WTC11 (cell line): ENCODE measurements around the gene NFS1. TPM values are rescaled to one million over a fixed set of nuclear protein-coding genes. Genes with fewer than 3 reads are reported as not detected.

Experiments
- ATAC-seq: fragments of 200-7000 bp; cut with Tn5 transposase; 2 replicates; pipeline ENCODE4 v1.10.0; 2021; ENCODE audit warnings: mild to moderate bottlenecking, moderate library complexity
- CTCF ChIA-PET: fragments of 300-600 bp; sonication (Branson Sonifier 250); formaldehyde crosslinking; loops from one replicate; lab custom pipeline; 2021; ENCODE audit warnings: antibody characterized with exemption; lab: Charles Lee
- POLR2A ChIA-PET: fragments of 350-600 bp; sonication (Branson Sonifier 250); formaldehyde crosslinking; loops from one replicate; lab custom pipeline; 2021; ENCODE audit warnings: antibody characterized with exemption; lab: Charles Lee
- DNase-seq: peaks from one replicate; pipeline ENCODE4 v3.0.0; 2021; ENCODE audit warnings: low spot score
- H3K27ac Mint-ChIP-seq: 2 replicates; pipeline ENCODE4 v1.8.0; 2021; ENCODE audit warnings: mixed read lengths
- H3K27me3 Mint-ChIP-seq: 2 replicates; pipeline ENCODE4 v1.8.0; 2021; ENCODE audit warnings: low read depth, mild to moderate bottlenecking, moderate library complexity, mixed read lengths
- H3K36me3 Mint-ChIP-seq: 2 replicates; pipeline ENCODE4 v1.8.0; 2021; ENCODE audit warnings: mixed read lengths
- H3K4me1 Mint-ChIP-seq: 2 replicates; pipeline ENCODE4 v1.8.0; 2022; ENCODE audit warnings: mixed read lengths
- H3K4me3 Mint-ChIP-seq: 2 replicates; pipeline ENCODE4 v1.8.0; 2021; ENCODE audit warnings: mild to moderate bottlenecking, moderate library complexity, mixed read lengths
- H3K9me3 Mint-ChIP-seq: 2 replicates; pipeline ENCODE4 v1.8.0; 2021; ENCODE audit warnings: mixed read lengths
- CBFB ChIP-seq: sonication (generic); formaldehyde crosslinking; IDR thresholded peaks from 2 replicates; pipeline ENCODE4 v1.8.1; 2022; ENCODE audit warnings: mild to moderate bottlenecking, low read depth, missing genetic modification reagents
- EMX1 ChIP-seq: fragments of 250-450 bp; sonication (Bioruptor Pico); IDR thresholded peaks from 2 replicates; pipeline ENCODE4 v1.8.0; 2021; ENCODE audit warnings: mild to moderate bottlenecking
- GABPB1 ChIP-seq: sonication (generic); formaldehyde crosslinking; IDR thresholded peaks from 2 replicates; pipeline ENCODE4 v1.8.1; 2023; ENCODE audit warnings: mild to moderate bottlenecking, missing genetic modification reagents
- NFATC4 ChIP-seq: fragments of 250-450 bp; sonication (Bioruptor Pico); IDR thresholded peaks from 2 replicates; pipeline ENCODE4 v1.9.0; 2021; ENCODE audit warnings: mild to moderate bottlenecking
- NR2C2 ChIP-seq: sonication (generic); formaldehyde crosslinking; IDR thresholded peaks from 2 replicates; pipeline ENCODE4 v1.8.0; 2022; ENCODE audit warnings: mild to moderate bottlenecking, missing genetic modification reagents
- OVOL2 ChIP-seq: fragments of 250-450 bp; sonication (Bioruptor Pico); IDR thresholded peaks from 2 replicates; pipeline ENCODE4 v1.9.0; 2021; ENCODE audit warnings: mild to moderate bottlenecking, borderline replicate concordance
- PRRX2 ChIP-seq: fragments of 250-450 bp; sonication (Bioruptor Pico); IDR thresholded peaks from 2 replicates; pipeline ENCODE4 v1.8.0; 2021; ENCODE audit warnings: mild to moderate bottlenecking
- SMAD4 ChIP-seq: sonication (generic); formaldehyde crosslinking; IDR thresholded peaks from 2 replicates; pipeline ENCODE4 v1.8.0; 2022; ENCODE audit warnings: mild to moderate bottlenecking, missing genetic modification reagents
- SOX15 ChIP-seq: fragments of 250-450 bp; sonication (Bioruptor Pico); IDR thresholded peaks from 2 replicates; pipeline ENCODE4 v1.9.0; 2021; ENCODE audit warnings: mild to moderate bottlenecking
- SP1 ChIP-seq: sonication (generic); formaldehyde crosslinking; conservative IDR thresholded peaks from 2 replicates; pipeline ENCODE4 v1.8.1; 2022; ENCODE audit warnings: missing genetic modification reagents
- ZNF317 ChIP-seq: sonication (generic); formaldehyde crosslinking; IDR thresholded peaks from 2 replicates; pipeline ENCODE4 v1.8.1; 2023; ENCODE audit warnings: low read depth, mild to moderate bottlenecking, moderate library complexity, missing genetic modification reagents, borderline replicate concordance
- ZNF416 ChIP-seq: fragments of 250-450 bp; sonication (Bioruptor Pico); IDR thresholded peaks from 2 replicates; pipeline ENCODE4 v1.9.0; 2021; ENCODE audit warnings: mild to moderate bottlenecking, inconsistent platforms
- total RNA-seq: library from RNA; stranded (reverse); gene quantifications from 3 replicates; pipeline ENCODE4 v1.2.3, GENCODE V29; 2021
- TF ChIP-seq, protein P1 (sequence below): sonication (generic); formaldehyde crosslinking; IDR thresholded peaks from 2 replicates; pipeline ENCODE4 v1.8.0; 2023; ENCODE audit warnings: missing genetic modification reagents, mild to moderate bottlenecking, borderline replicate concordance
- TF ChIP-seq, protein P2 (sequence below): sonication (generic); formaldehyde crosslinking; IDR thresholded peaks from 2 replicates; pipeline ENCODE4 v1.8.0; 2022; ENCODE audit warnings: mild to moderate bottlenecking, missing genetic modification reagents
- TF ChIP-seq, protein P3 (sequence below): sonication (generic); formaldehyde crosslinking; conservative IDR thresholded peaks from 2 replicates; pipeline ENCODE4 v1.8.1; 2023; ENCODE audit warnings: mild to moderate bottlenecking, low read depth, missing genetic modification reagents, moderate library complexity
- TF ChIP-seq, protein P4 (sequence below): fragments of 250-450 bp; sonication (Bioruptor Pico); IDR thresholded peaks from 2 replicates; pipeline ENCODE4 v1.9.0; 2021; ENCODE audit warnings: mild to moderate bottlenecking
- TF ChIP-seq, protein P5 (sequence below): sonication (generic); formaldehyde crosslinking; IDR thresholded peaks from 2 replicates; pipeline ENCODE4 v1.8.1; 2023; ENCODE audit warnings: mild to moderate bottlenecking, missing genetic modification reagents, moderate library complexity
- TF ChIP-seq, protein P6 (sequence below): sonication (generic); formaldehyde crosslinking; conservative IDR thresholded peaks from 2 replicates; pipeline ENCODE4 v1.8.1; 2022; ENCODE audit warnings: mild to moderate bottlenecking, missing genetic modification reagents

NFS1 gene
- total RNA-seq, 1 experiment from 2014 or later: 36.1 TPM

DNA sequence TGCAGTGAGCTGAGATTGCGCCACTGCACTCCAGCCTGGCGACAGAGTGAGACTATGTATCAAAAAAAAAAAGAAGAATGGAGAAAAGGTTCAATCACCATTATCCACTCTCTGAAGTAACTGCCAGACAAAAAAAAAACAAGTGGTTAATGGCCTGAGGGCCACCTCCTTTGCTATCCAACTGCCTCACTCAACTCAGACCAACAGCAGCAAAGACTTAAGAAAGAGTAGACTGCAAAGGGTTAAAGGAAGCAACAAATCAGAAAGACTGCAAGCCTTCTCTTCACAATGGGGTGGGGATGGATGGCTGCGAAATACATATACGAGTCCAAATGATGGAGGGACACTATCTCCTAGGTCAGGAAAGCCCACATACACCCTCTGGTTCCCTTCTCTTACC lies 3.2 kb downstream of the NFS1 start:
- DNase-seq (no peak), ATAC-seq (no peak)
- TF ChIP-seq, protein P1, sequence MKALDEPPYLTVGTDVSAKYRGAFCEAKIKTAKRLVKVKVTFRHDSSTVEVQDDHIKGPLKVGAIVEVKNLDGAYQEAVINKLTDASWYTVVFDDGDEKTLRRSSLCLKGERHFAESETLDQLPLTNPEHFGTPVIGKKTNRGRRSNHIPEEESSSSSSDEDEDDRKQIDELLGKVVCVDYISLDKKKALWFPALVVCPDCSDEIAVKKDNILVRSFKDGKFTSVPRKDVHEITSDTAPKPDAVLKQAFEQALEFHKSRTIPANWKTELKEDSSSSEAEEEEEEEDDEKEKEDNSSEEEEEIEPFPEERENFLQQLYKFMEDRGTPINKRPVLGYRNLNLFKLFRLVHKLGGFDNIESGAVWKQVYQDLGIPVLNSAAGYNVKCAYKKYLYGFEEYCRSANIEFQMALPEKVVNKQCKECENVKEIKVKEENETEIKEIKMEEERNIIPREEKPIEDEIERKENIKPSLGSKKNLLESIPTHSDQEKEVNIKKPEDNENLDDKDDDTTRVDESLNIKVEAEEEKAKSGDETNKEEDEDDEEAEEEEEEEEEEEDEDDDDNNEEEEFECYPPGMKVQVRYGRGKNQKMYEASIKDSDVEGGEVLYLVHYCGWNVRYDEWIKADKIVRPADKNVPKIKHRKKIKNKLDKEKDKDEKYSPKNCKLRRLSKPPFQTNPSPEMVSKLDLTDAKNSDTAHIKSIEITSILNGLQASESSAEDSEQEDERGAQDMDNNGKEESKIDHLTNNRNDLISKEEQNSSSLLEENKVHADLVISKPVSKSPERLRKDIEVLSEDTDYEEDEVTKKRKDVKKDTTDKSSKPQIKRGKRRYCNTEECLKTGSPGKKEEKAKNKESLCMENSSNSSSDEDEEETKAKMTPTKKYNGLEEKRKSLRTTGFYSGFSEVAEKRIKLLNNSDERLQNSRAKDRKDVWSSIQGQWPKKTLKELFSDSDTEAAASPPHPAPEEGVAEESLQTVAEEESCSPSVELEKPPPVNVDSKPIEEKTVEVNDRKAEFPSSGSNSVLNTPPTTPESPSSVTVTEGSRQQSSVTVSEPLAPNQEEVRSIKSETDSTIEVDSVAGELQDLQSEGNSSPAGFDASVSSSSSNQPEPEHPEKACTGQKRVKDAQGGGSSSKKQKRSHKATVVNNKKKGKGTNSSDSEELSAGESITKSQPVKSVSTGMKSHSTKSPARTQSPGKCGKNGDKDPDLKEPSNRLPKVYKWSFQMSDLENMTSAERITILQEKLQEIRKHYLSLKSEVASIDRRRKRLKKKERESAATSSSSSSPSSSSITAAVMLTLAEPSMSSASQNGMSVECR (CRISPR knock-in tag): no peak
- TF ChIP-seq, protein P2, sequence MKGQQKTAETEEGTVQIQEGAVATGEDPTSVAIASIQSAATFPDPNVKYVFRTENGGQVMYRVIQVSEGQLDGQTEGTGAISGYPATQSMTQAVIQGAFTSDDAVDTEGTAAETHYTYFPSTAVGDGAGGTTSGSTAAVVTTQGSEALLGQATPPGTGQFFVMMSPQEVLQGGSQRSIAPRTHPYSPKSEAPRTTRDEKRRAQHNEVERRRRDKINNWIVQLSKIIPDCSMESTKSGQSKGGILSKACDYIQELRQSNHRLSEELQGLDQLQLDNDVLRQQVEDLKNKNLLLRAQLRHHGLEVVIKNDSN: no peak
- TF ChIP-seq NFATC4: no peak
- no peak for TF ChIP-seq SMAD4 (CRISPR knock-in tag)
- no peak for TF ChIP-seq ZNF416 (CRISPR knock-in tag)
- TF ChIP-seq, protein P3, sequence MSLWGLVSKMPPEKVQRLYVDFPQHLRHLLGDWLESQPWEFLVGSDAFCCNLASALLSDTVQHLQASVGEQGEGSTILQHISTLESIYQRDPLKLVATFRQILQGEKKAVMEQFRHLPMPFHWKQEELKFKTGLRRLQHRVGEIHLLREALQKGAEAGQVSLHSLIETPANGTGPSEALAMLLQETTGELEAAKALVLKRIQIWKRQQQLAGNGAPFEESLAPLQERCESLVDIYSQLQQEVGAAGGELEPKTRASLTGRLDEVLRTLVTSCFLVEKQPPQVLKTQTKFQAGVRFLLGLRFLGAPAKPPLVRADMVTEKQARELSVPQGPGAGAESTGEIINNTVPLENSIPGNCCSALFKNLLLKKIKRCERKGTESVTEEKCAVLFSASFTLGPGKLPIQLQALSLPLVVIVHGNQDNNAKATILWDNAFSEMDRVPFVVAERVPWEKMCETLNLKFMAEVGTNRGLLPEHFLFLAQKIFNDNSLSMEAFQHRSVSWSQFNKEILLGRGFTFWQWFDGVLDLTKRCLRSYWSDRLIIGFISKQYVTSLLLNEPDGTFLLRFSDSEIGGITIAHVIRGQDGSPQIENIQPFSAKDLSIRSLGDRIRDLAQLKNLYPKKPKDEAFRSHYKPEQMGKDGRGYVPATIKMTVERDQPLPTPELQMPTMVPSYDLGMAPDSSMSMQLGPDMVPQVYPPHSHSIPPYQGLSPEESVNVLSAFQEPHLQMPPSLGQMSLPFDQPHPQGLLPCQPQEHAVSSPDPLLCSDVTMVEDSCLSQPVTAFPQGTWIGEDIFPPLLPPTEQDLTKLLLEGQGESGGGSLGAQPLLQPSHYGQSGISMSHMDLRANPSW (CRISPR knock-in tag): no peak
- TF ChIP-seq, protein P4, sequence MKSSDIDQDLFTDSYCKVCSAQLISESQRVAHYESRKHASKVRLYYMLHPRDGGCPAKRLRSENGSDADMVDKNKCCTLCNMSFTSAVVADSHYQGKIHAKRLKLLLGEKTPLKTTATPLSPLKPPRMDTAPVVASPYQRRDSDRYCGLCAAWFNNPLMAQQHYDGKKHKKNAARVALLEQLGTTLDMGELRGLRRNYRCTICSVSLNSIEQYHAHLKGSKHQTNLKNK (CRISPR knock-in tag): no peak
- TF ChIP-seq, protein P5, sequence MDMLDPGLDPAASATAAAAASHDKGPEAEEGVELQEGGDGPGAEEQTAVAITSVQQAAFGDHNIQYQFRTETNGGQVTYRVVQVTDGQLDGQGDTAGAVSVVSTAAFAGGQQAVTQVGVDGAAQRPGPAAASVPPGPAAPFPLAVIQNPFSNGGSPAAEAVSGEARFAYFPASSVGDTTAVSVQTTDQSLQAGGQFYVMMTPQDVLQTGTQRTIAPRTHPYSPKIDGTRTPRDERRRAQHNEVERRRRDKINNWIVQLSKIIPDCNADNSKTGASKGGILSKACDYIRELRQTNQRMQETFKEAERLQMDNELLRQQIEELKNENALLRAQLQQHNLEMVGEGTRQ (CRISPR knock-in tag): no peak
- TF ChIP-seq GABPB1: no peak
- TF ChIP-seq SOX15 (CRISPR knock-in tag): no peak
- TF ChIP-seq OVOL2 (CRISPR knock-in tag): no peak
- Mint-ChIP-seq H3K27me3 (no peaks in the 10 kb centered on the region), H3K9me3 (no peaks in the 10 kb centered on the region), H3K4me1 (peaks cover 19% of the 10 kb centered on the region), H3K36me3 (peaks cover 13% of the 10 kb centered on the region), H3K4me3 (no peak overlapping the region), H3K27ac (no peak overlapping the region)
- CTCF ChIA-PET: no interaction called here
- POLR2A ChIA-PET: no interaction called here

DNA sequence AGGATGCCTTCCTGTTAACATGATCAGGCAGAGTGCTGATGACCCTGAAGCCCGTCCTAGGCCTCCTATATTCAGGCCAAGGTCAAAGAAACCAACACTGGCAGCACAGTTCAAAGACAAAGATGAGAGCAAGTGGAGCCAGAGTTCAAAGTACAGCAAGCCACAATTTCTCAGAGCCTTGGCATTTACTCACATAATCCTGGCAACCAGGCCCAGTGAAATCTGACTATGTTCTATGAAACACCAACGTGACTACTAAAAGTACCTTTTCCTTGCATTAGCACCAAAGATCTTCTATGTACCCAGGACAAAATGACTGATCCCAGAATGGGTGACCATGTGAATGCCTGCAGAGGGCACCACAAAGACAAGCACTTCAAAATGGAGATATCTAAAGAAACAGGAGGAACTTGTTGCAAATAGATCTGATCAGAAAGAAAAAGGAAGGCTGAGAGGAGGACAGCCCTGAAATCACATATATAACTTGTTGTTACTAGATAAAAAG lies 3.9 kb downstream of the NFS1 start:
- H3K4me3 Mint-ChIP-seq: no peak overlapping the region
- H3K9me3 Mint-ChIP-seq: no peaks in the 10 kb centered on the region
- ChIA-PET POLR2A (no interaction called here), CTCF (no interaction called here)
- H3K27ac Mint-ChIP-seq: no peak overlapping the region
- DNase-seq (no peak), ATAC-seq (no peak)
- no peak for TF ChIP-seq EMX1 (CRISPR knock-in tag)
- no peak for TF ChIP-seq CBFB (CRISPR knock-in tag)
- TF ChIP-seq ZNF317 (CRISPR knock-in tag): no peak
- no peak for TF ChIP-seq SP1 (CRISPR knock-in tag)
- TF ChIP-seq, protein P6, sequence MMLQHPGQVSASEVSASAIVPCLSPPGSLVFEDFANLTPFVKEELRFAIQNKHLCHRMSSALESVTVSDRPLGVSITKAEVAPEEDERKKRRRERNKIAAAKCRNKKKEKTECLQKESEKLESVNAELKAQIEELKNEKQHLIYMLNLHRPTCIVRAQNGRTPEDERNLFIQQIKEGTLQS: no peak
- peak; percentile 33; the same call in 1 of the 2 replicates for TF ChIP-seq GABPB1
- no peak for TF ChIP-seq PRRX2 (CRISPR knock-in tag)
- no peak for TF ChIP-seq NR2C2
- no peaks in the 10 kb centered on the region for H3K27me3 Mint-ChIP-seq
- H3K36me3 Mint-ChIP-seq: peaks cover 18% of the 10 kb centered on the region
- peaks cover 15% of the 10 kb centered on the region for H3K4me1 Mint-ChIP-seq
